Measurements from ENCODE around the gene ANO1.

- no peak for TF ChIP-seq CTCF (IDR thresholded peaks at IDR 0.05; ENCODE audit: low read length)
- no peak for TF ChIP-seq EZH2 (IDR thresholded peaks at IDR 0.05; ENCODE audit: borderline replicate concordance, low read length)
Measured at GRCh38 chr11:70156291-70157037, 78.3 kb downstream of the ANO1 start.
